Measurements from ENCODE around the gene PTPN3.
"Not testable (repeated sequence)": the region's sequence is repeated elsewhere in the genome, so short reads cannot be mapped to it uniquely, and the experiment has no call there.

Gene PTPN3, protein sequence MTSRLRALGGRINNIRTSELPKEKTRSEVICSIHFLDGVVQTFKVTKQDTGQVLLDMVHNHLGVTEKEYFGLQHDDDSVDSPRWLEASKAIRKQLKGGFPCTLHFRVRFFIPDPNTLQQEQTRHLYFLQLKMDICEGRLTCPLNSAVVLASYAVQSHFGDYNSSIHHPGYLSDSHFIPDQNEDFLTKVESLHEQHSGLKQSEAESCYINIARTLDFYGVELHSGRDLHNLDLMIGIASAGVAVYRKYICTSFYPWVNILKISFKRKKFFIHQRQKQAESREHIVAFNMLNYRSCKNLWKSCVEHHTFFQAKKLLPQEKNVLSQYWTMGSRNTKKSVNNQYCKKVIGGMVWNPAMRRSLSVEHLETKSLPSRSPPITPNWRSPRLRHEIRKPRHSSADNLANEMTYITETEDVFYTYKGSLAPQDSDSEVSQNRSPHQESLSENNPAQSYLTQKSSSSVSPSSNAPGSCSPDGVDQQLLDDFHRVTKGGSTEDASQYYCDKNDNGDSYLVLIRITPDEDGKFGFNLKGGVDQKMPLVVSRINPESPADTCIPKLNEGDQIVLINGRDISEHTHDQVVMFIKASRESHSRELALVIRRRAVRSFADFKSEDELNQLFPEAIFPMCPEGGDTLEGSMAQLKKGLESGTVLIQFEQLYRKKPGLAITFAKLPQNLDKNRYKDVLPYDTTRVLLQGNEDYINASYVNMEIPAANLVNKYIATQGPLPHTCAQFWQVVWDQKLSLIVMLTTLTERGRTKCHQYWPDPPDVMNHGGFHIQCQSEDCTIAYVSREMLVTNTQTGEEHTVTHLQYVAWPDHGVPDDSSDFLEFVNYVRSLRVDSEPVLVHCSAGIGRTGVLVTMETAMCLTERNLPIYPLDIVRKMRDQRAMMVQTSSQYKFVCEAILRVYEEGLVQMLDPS

DNA sequence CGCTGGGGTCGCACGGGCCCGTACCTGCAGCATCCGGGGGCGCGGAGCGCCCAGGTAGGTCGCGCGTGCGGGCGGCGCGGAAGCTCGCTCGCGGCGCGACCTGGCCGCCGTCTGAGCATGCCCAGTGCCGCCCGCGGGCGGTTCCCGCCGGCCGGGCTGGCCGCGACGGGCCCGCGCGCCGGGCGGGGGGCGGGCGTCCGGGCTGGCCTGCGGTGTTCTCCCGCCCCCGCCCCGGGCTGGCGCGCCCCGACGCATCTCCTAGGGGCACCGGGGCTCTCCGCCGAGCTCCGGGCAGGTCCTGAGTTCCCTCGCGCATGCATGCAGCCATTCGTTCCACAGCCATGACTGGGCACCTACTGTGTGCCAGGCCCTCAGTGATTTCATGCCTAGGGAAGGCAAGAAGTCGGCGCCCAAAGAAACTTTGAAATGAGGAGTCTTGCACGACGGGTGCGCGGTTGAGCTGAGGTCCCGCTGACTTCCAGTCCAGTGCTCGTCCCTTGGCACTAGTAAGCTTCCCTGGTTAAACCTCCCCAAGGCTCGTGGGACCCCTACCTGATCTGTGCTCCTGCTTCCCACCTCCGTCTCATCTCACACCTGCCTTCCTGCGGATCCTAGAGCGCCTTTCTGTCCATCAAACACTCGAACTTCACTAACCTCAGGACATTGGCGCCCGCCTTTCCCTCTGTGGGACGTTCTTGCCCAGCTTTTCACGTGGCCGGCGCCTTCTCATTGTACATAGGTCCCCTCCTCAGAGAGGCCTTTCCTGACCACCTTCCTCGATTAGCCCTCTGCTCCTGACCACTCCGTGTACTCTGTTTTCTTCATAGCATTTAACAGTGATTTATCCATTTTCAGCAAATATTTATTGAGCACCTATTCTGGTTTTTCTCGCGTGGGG is at the start of gene PTPN3:
Gene PTPN3 (minus strand): TSS at position 113 of the 898 bp plus-strand sequence. CDS start 34,873 bp downstream, outside the sequence.
- no peak for DNase-seq (ENCODE audit: low read depth in 2 of 2)

DNA sequence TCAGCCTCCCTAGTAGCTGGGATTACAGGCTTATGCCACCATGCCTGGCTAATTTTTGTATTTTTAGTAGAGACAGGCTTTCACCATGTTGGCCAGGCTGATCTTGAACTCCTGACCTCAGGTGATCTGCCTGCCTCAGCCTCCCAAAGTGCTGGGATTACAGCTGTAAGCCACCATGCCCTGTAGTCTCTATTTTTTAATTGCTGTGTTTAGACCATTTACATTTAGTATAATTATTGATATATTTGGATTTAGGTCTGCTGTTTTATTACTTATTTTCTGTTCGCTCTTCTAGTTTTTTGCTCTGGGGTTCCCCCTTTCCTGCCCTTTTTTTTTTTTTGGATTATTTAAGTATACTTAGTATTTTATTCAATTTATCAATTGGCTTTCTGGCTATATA is 46.8 kb upstream of the PTPN3 start:
- not testable (repeated sequence) for DNase-seq (ENCODE audit: low read depth in 2 of 2)

DNA sequence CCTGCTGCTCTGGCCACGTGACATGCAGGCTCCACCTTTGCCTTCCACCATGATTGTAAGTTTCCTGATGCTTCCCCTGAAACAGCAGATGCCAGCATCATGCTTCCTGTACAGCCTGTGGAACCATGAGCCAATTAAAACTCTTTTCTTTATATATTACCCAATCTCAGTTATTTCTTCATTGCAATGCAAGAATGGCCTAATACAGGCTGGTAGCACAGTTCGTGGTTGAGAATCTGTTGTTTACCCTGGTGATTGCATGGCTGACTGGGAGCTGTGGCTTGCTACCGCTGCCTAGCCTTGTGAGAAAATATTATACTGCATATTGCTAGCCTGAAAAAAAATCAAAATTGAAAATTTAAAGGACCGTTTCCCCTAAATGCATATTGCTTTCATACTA is 44.8 kb upstream of the PTPN3 start:
- DNase-seq (ENCODE audit: low read depth in 2 of 2), result no peak

DNA sequence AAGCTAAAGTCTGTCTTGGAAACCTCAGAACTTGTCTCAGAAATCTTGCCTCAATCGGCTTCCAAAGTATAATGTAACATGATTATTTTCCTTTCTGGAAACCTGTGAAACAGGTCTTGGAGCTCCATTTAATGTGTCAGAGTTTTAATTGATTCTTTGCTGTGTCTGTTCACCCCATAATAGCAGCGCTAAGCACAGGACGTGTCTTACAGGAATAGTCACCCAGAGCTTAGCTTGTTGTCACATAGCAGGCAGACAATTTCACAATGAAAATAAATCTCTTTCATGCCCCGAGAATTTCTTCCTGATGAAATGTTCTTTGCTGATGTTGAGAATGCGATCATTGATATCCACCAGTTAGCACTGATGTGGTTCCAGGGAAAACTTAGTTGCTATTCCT is 40.2 kb upstream of the PTPN3 start:
- DNase-seq (ENCODE audit: low read depth in 2 of 2), result no peak

DNA sequence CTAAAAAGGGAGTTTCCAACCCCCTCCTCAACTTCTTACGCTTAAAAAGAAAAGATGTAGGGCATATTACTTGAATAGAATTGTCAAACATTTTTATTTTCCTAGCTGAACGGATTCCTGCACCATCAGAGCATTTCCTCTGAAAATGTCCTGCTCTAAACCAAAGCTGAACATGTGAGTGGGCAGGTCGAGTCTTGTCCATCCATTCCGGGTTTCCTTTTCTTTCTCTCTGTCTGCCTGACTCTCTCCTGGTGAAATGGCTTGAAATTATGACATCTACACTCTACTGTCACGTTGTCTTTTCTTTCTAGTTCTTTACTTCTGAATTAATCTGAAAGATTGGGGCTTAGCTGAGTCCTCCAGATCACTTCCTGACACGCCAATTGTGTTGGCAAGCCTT is 39.2 kb upstream of the PTPN3 start:
- no peak for DNase-seq (ENCODE audit: low read depth in 2 of 2)

DNA sequence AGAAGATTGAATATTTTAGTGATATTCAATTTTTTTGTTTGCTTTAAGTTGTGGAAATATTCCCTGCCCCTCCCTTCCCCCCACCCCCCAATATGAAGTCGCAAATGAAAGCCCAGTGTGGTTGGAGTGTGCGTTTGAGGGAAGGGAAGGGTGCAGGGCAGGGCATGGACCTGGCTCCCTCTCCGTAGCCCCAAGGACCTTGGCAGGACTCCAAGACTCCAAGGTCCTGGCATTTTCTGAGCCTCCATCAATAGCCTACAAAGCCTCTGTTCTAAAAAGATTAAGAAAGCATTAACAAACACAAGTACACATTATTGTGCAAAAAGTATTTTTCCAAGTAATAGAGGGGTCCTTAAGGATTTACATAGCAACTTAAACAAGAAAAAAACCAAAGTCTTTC is 38.8 kb upstream of the PTPN3 start:
- DNase-seq (ENCODE audit: low read depth in 2 of 2), result no peak

DNA sequence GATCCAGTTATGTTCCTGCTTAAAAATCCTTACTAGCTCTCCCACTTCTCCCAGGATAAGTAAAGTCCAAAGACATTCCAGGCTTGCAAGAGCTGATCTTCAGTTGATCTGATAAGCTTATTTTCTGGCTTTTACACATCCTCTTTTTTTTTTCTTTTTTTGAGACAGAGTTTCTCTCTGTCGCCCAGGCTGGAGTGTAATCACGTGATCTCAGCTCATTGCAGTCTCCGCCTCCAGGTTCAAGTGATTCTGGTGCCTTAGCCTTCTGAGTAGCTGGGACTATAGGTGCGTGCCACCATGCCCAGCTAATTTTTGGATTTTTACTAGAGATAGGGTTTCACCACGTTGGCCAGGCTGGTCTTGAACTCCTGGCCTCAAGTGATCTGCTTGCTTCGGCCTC is 37.3 kb upstream of the PTPN3 start:
- no peak for DNase-seq (ENCODE audit: low read depth in 2 of 2)

DNA sequence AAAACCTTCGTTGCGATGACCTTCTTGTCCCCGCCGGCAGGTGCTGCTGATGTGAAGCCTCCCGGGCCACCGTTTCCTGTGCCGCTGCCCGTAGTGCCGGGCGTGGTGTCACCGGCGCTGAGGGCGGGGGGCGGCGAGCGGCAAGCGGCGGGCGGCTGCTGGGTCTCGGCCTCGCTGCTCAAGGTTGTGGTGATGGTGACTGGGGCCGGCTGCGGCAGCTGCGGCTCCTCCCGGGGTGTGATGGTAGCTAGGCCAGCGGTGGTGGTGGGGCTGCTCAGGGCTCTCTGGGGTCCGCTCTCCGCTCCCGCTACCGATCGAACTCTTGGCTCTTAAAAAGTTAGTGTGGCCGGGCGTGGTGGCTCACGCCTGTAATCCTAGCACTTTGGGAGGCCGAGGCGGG is 36.0 kb upstream of the PTPN3 start:
- DNase-seq (ENCODE audit: low read depth in 2 of 2), result no peak

DNA sequence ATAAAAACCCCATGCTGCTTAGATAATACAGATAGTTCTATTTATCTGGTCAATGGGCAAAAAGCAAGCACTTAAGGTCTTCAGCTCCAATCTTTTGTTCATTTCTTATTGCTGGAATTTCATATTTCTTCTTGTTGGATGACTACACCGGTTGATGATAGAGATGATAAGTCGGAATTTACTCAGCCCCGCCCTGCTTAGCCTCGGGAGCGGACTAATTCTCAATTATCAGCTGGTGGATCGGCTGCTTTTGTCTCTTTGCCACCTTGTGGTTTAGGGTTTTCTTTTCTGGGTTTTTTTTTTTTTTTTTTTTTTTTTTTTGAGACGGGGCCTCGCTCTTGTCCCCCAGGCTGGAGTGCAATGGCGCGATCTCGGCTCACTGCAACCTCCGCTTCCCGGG is 34.5 kb upstream of the PTPN3 start:
- DNase-seq (ENCODE audit: low read depth in 2 of 2), result not testable (repeated sequence)

DNA sequence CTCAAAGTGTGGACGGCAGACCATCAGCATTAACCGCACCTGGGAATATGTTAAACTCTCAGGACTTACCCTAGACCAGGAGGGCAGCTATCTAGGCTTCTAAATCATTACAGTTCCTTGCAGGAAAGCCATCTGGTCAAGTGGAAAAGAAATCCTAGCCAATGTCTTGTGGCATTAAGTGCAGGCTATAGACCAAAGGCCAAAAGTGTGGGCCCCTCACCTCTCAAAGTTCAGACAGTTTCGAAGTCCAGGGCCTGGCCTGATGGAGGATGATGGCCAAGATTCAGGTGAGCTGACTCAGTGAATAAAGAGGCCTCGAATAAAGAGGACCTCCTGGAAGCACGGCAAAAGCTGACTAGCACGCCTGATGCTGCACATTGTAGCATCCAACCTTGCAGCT is 24.0 kb upstream of the PTPN3 start:
- no peak for DNase-seq (ENCODE audit: low read depth in 2 of 2)

DNA sequence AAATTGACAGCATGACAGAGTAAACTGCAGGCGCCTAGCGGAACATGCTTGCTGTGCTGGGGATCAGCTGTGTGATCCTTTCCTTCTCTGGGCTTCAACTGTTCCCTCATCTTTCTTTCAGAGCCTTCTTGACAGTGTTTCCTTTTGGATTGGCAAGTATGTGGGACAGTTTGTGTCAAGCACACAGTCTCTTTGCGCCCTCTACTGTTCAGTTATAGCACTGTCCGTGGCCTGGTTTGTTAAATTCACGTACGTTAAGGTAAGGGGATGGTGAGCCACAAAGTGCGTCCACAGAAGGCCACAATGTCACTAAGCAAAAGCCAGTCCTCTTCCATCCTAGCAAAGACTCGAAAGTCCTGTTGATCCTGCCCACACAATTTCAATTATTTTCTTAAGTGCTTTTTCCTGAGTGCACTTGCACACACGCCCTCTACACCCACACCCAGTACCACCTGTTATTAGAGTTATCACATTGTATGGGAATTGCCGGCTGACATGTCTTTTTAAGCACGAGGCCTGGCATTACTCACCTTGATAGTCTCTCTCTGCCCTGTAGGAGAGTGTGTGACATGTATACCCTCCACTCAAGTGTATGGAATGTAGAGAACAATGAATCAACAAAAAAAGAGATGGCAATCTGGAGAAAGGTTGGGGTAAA is 22.5 kb upstream of the PTPN3 start:
- DNase-seq (ENCODE audit: low read depth in 2 of 2), result peak in 1 of 2 donors; percentile 30

DNA sequence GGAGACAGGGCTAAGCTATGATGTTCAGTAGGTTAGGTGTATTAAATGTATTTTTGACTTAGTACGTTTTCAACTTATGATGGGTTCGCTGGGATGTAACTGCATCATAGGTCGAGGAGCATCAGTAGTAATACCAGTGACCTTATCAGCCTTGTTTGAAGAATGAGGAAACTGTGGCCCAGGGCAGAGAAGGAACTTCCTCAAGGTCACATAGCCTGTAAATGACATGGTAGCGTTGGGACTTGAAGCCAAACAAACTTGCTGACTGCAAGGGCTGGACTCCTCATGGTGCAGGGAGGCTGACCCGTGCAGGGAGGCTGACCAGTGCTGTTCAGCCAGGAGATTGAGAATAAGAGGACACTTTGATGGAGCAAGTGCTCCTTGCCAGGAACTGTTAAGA is 21.3 kb upstream of the PTPN3 start:
- no peak for DNase-seq (ENCODE audit: low read depth in 2 of 2)

DNA sequence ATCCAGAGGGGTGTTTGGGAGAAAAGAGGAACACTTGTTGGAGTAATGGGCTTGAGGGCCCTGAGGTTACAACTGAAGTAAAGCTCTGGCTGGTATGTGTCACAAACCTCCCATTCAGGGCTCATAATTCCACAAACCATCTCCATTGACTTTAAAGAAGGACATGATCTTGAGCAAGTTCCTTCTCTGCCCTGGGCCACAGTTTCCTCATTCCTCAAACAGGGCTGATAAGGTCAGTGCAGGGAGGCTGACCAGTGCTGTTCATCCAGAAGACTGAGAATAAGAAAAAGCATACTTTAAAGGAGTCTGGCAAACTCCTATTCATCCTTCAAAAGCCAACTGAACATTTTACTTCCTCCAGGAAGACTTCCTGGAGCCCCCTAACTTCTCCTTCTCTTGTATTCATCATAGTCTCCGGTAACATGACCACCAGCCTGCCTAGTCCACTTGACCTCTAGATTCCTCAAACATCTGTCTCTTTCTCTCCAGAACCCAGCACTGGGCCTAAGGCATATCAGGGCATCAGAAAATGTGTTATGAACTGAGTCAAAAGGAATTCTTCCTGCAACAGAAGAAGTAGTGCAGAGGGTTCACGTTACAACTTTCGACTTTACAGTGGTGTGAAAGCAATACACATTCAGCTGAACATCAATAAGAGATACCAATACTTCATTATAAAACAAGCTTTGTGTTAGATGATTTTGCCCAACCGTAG is 20.7 kb upstream of the PTPN3 start:
- DNase-seq (ENCODE audit: low read depth in 2 of 2), result no peak

DNA sequence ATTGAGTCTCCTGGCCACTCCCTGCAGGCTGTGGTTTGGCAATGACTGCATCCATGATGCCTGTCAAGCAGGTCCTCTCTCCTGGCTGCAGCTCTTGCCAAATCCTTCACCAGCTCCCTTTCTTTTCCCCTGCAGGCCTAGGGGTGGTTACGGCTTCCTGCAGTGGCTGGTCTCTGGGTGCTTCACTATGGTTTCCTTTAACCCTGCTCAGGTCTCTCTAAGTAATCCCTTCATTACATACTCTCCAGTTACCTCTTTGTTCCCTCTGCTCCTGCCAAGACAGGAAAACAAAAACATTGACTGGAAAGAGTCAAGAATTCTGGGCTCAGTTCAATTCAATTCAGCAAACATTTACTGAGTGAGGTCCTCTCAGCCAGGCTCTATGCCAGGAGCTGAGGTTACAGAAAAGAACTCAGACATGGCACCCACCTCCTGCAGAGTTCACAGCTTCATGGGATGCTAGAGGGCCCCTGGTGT is 19.8 kb upstream of the PTPN3 start:
- no peak for DNase-seq (ENCODE audit: low read depth in 2 of 2)

DNA sequence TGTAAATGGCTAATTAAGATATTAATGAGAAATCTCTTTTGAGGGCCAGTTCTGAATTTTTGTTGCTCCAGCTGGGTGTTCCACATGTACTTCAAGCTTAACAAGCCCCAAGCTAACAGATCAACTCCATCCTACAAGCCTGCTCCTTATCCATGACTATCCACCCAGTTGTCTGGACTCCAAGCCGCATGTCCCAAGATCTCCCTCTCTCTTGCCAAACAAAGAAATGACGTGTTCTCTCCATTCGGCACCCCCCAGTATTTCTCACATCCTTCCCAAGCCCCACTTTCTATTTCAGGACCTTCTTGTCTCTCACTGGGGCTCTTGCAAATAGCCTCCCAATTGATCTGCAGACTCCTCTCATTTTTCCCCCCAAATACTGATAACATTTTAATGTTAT is 15.8 kb upstream of the PTPN3 start:
- no peak for DNase-seq (ENCODE audit: low read depth in 2 of 2)

DNA sequence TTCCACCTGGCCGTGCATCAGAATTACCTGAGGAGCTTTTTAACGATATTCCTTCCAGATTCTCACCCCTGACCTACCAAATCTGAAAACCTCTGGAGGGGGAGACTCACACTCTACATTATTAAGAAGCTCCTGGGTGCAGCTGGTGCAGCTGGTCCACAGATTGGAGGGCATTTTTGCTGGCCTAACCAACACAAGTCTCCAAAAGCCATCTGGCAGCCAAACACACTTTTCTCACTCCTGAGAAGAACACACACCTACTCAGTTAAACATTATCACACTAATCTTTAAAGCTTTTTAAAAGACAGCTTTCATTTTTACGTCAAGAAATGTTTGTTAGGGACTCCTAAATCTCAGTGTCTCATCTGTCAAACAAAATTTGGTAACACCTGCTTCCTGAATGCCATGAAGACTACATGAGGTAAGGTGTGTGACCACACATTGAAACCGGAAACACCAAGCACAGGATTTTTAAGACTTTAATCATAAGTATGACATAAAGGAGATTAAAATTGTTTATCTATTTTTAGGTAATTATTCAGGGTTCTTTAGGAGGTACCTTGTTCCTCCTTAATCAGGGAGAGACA is 14.2 kb upstream of the PTPN3 start:
- no peak for DNase-seq (ENCODE audit: low read depth in 2 of 2)

DNA sequence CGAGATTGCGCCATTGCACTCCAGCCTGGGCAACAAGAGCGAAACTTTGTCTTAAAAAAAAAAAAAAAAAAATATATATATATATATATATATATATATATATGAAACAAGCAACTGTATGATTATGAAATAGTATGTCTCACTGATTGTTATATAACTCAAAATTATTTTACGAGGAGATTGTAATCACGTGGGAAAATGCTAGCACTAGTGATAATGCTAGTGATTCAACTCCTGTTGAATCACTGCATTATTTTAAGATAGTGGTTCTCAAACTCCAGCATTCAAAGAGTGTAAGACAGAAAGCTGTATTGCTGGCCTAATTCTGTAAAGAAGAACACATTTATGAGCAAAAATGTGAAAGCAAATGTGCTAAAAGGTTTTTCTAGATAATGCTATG is 12.4 kb upstream of the PTPN3 start:
- DNase-seq (ENCODE audit: low read depth in 2 of 2), result no peak

DNA sequence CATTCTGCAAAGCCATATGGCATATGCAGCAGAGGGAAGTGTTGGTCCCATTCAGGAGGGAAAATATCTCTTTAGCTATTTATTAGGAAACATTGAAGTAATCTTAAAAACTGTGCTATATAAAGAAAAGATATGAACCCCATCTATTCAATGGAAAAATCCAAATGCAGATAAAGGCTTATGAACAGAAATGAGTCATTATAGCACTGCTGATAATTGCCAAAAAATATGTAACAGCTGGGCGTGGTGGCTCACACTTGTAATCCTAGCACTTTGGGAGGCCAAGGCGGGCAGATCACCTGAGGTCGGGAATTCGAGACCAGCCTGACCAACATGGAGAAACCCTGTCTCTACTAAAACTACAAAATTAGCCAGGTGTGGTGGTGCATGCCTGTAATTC is 11.9 kb upstream of the PTPN3 start:
- not testable (repeated sequence) for DNase-seq (ENCODE audit: low read depth in 2 of 2)

DNA sequence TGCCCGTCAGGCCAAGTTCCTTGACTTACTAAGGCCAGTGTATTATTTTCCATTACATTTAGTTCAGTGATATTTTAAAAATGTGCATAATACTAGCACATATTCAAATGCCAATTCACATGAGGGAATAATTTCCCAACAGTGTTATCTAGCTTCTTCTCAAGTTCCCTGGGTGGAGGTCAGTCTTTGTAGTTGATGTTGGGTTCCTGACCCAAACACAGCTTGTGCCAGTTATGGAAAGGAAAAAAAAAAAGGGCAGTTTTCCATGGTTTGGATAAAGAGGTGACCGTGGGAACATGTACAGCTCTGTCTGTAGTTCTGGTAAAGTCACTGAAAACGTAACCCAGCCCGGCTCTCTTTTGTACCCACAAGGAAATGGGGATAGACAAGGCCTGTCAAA is 11.5 kb upstream of the PTPN3 start:
- DNase-seq (ENCODE audit: low read depth in 2 of 2), result no peak

DNA sequence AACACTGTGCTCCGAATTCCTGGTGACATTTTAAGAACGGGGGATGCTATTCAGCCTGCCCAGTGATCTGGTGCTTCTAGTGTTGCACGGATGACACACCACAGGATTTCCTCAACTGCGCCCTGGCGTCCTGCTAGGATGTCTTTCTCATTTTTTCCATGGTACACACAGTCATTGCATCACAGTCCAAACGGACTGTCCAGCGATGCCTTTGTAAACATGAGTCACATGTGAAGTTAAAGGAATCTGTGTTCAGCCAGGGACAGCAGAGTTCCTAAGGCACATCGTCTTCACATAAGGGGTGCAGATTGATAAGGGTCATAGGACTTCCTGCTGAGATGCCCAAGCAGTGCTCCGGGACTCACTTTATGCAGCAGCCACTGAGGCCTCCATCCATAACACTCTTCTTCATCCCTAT is 9.3 kb upstream of the PTPN3 start:
- DNase-seq (ENCODE audit: low read depth in 2 of 2), result no peak
